Lung (tissue), 12 donors: ENCODE results near the gene HLA-DMA. TPM values are rescaled to one million over a fixed set of nuclear protein-coding genes. Genes with fewer than 3 reads are reported as not detected.
A peak's percentile ranks its signal among the peaks of the same experiment; 100 is the strongest.

Experiments
- ATAC-seq: fragments of 200-7000 bp; cut with Tn5 transposase; one replicate; pipeline ENCODE4 v1.9.1; 2020; ENCODE audit warnings: moderate number of reproducible peaks; ENCODE audit not compliant: insufficient read depth, low FRiP score
- DNase-seq, 3 donors: peaks; one replicate each; pipeline ENCODE4 v3.0.0-alpha.2; 2013 to 2017
- H3K27ac ChIP-seq, 2 donors: one replicate each; pipeline ENCODE4 v1.5.1; 2013; ENCODE audit warnings: mild to moderate bottlenecking in 2 of 2, moderate library complexity in 2 of 2, control low read depth in 1 of 2, inconsistent platforms in 1 of 2, low read depth in 1 of 2, low read length in 1 of 2
- H3K27me3 ChIP-seq, 3 donors: one replicate each; pipeline ENCODE4 v1.5.1; 2013; ENCODE audit warnings: low read length in 2 of 3; ENCODE audit not compliant: control insufficient read depth in 3 of 3, insufficient read depth in 3 of 3
- H3K36me3 ChIP-seq, 4 donors: one replicate each; pipeline ENCODE4 v1.5.1; 2013; ENCODE audit warnings: low read length in 4 of 4, mild to moderate bottlenecking in 1 of 4, moderate library complexity in 1 of 4; ENCODE audit not compliant: control insufficient read depth in 4 of 4, insufficient read depth in 4 of 4
- H3K4me1 ChIP-seq, 5 donors: one replicate each; pipeline ENCODE4 v1.5.1; 2013; ENCODE audit warnings: low read length in 5 of 5, mild to moderate bottlenecking in 2 of 5, moderate library complexity in 1 of 5; ENCODE audit not compliant: control insufficient read depth in 5 of 5, insufficient read depth in 5 of 5
- H3K4me3 ChIP-seq: one replicate; pipeline ENCODE4 v1.5.1; 2013; ENCODE audit warnings: mild to moderate bottlenecking, control low read depth, moderate library complexity
- H3K9ac ChIP-seq, 2 donors: one replicate each; pipeline ENCODE4 v1.5.1; 2013; ENCODE audit warnings: low read length in 2 of 2, control low read depth in 1 of 2; ENCODE audit not compliant: insufficient read depth in 1 of 2
- H3K9me3 ChIP-seq, 4 donors: one replicate each; pipeline ENCODE4 v1.5.1; 2013; ENCODE audit warnings: low read length in 3 of 4, mild to moderate bottlenecking in 1 of 4, moderate library complexity in 1 of 4; ENCODE audit not compliant: control insufficient read depth in 4 of 4, insufficient read depth in 3 of 4
- CTCF ChIP-seq: IDR thresholded peaks from 2 replicates; pipeline ENCODE4 v1.5.1; 2012; ENCODE audit warnings: mild to moderate bottlenecking; ENCODE audit errors: control extremely low read depth, extremely low read depth
- WGBS, 2 donors: extraction: QIAGEN DNeasy Blood & Tissue Kit; methylation state at CpG; one replicate each; pipeline ENCODE4 v1.1.7; 2013; 5-methylcytosine and 5-hydroxymethylcytosine counted together
- polyA plus RNA-seq, 2 donors: library from polyadenylated mRNA; stranded (reverse); fragments of 200-250 nt; gene quantifications; one replicate each; pipeline ENCODE4 v1.2.1, GENCODE V29; 2013
- total RNA-seq, 2 donors: library from RNA; depleted of rRNA in 1 of 2; stranded (reverse); fragments of >200 nt in 1 of 2; gene quantifications; one replicate each; pipeline ENCODE4 v1.2.1, GENCODE V29; 2014 to 2021
- donor health status: control.
- donor health status: control.
- donor health status: Bipolar disorder and iron deficiency.
- donor health status: healthy.
- donor health status: DM: yes; HTN: yes; CAD: no.

HLA-DMA gene
- total and polyA plus RNA-seq, 4 donors: 76.8 to 240 (median 118) TPM

- Histone ChIP-seq H3K27me3 (peaks cover 0 to 2% (median 0%) of the 10 kb centered on the region in 3 donors), H3K4me3 (no peak overlapping the region), H3K9ac (no peak overlapping the region), H3K27ac (no peak overlapping the region), H3K4me1 (peaks cover 0 to 13% (median 0%) of the 10 kb centered on the region in 5 donors), H3K36me3 (peaks cover 0 to 3% (median 0%) of the 10 kb centered on the region in 4 donors), H3K9me3 (no peaks in the 10 kb centered on the region)
- 92% methylated on average over 8 of the region's 8 CpGs for WGBS, 2 donors
- no peak for TF ChIP-seq CTCF
- no peak for DNase-seq
- ATAC-seq: no peak
Observed at GRCh38 chr6:32950449-32950848, 2.4 kb downstream of the HLA-DMA start.

- Histone ChIP-seq H3K27ac (peak overlapping the region in 1 of 2 donors; percentile 24), H3K4me3 (no peak overlapping the region), H3K4me1 (peaks cover 0 to 13% (median 0%) of the 10 kb centered on the region in 5 donors), H3K36me3 (peaks cover 0 to 3% (median 0%) of the 10 kb centered on the region in 4 donors), H3K9me3 (no peaks in the 10 kb centered on the region), H3K27me3 (peaks cover 0 to 2% (median 0%) of the 10 kb centered on the region in 3 donors), H3K9ac (no peak overlapping the region)
- DNase-seq: no peak
- TF ChIP-seq CTCF: no peak
- 88 to 89% methylated on average over 3 of the region's 3 CpGs for WGBS, 2 donors
- ATAC-seq: no peak
Observed at GRCh38 chr6:32950010-32950409, 2.9 kb downstream of the HLA-DMA start.

GRCh38 chr6:32949113-32949512 lies 3.8 kb downstream of the HLA-DMA start:
- Histone ChIP-seq H3K27ac (no peak overlapping the region), H3K9ac (no peak overlapping the region), H3K4me3 (no peak overlapping the region), H3K36me3 (peaks cover 0 to 3% (median 0%) of the 10 kb centered on the region in 4 donors), H3K9me3 (no peaks in the 10 kb centered on the region), H3K4me1 (peaks cover 0 to 14% (median 0%) of the 10 kb centered on the region in 5 donors), H3K27me3 (peaks cover 0 to 2% (median 0%) of the 10 kb centered on the region in 3 donors)
- WGBS, 2 donors: 89 to 94% methylated on average over 9 of the region's 9 CpGs
- no peak for TF ChIP-seq CTCF
- no peak for ATAC-seq
- DNase-seq: no peak
